Measurements from ENCODE around the gene SVIL.

The SVIL gene

GRCh38 chr10:29409241-29410054, 225.3 kb downstream of the SVIL start:
- DNase-seq (ENCODE audit: extremely low spot score, insufficient read length, low read depth) (no peak), FAIRE-seq (no peak)

DNA sequence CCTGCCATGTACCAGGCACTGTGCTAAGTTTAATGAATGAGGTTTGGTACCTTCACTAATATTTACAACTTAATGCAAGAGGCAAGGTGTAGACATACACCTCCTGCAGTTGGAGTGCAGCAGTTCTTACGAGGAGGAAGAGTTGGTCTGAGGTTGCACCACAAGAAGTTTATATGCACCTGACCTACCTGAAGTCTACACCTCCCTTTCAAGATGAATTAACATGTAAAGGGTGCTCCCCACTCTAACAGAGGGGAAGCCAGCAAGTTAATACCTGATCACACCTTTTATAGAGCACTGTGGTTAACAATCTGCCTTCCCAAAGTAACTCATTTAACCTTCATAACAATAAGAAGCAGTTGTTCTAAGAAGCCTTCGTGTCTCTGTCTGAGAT, 225.9 kb downstream of the SVIL start:
- no peak for FAIRE-seq
- no peak for DNase-seq (ENCODE audit: extremely low spot score, insufficient read length, low read depth)
